Trophoblast cell (in vitro differentiated cells and primary cell): ENCODE measurements around the gene SBF2.

Source experiments
- DNase-seq, 2 donors: peaks; one replicate each; pipeline ENCODE4 v3.0.0-alpha.2; 2016
- H2AFZ ChIP-seq: 2 replicates; pipeline ENCODE4 v1.6.1; 2013; ENCODE audit warnings: low read length, moderate library complexity, mild to moderate bottlenecking; ENCODE audit not compliant: insufficient read depth, poor library complexity
- H2AK5ac ChIP-seq: 2 replicates; pipeline ENCODE4 v1.6.1; 2013; ENCODE audit warnings: mild to moderate bottlenecking, low read length
- H2BK120ac ChIP-seq: 2 replicates; pipeline ENCODE4 v1.6.1; 2013; ENCODE audit warnings: low read length, mild to moderate bottlenecking, moderate library complexity; ENCODE audit not compliant: insufficient read depth, poor library complexity
- H2BK12ac ChIP-seq: 2 replicates; pipeline ENCODE4 v1.6.1; 2013; ENCODE audit warnings: mild to moderate bottlenecking, low read length, moderate library complexity
- H2BK5ac ChIP-seq: 2 replicates; pipeline ENCODE4 v1.6.1; 2013; ENCODE audit warnings: low read length, low read depth, moderate library complexity, mild to moderate bottlenecking; ENCODE audit not compliant: poor library complexity
- H3K14ac ChIP-seq: 2 replicates; pipeline ENCODE4 v1.6.1; 2013; ENCODE audit warnings: mild to moderate bottlenecking, low read length
- H3K18ac ChIP-seq: 2 replicates; pipeline ENCODE4 v1.6.1; 2013; ENCODE audit warnings: mild to moderate bottlenecking, low read length
- H3K23ac ChIP-seq: 2 replicates; pipeline ENCODE4 v1.6.1; 2013; ENCODE audit warnings: low read length
- H3K27ac ChIP-seq: 2 replicates; pipeline ENCODE4 v1.5.1; 2013; ENCODE audit warnings: low read depth, mild to moderate bottlenecking, inconsistent platforms, low read length, moderate library complexity
- H3K27me3 ChIP-seq: 2 replicates; pipeline ENCODE4 v1.6.1; 2013; ENCODE audit warnings: inconsistent platforms, mild to moderate bottlenecking, low read length, moderate library complexity; ENCODE audit not compliant: insufficient read depth
- H3K36me3 ChIP-seq, 2 experiments: 1 replicate in 1 of 2; 2 replicates in 1 of 2; pipeline ENCODE4 v1.6.1; 2013; ENCODE audit warnings: low read length in 2 of 2, mild to moderate bottlenecking in 2 of 2, moderate library complexity in 1 of 2; ENCODE audit not compliant: insufficient read depth in 2 of 2, control insufficient read depth in 1 of 2
- H3K4ac ChIP-seq: 2 replicates; pipeline ENCODE4 v1.6.1; 2013; ENCODE audit warnings: low read depth, mild to moderate bottlenecking, low read length, moderate library complexity
- H3K4me1 ChIP-seq, 2 experiments: 1 replicate in 1 of 2; 2 replicates in 1 of 2; pipeline ENCODE4 v1.6.1; 2013; ENCODE audit warnings: low read length in 2 of 2, mild to moderate bottlenecking in 2 of 2, moderate library complexity in 1 of 2; ENCODE audit not compliant: insufficient read depth in 2 of 2, control insufficient read depth in 1 of 2
- H3K4me2 ChIP-seq: 2 replicates; pipeline ENCODE4 v1.6.1; 2013; ENCODE audit warnings: inconsistent platforms, mild to moderate bottlenecking, low read length, moderate library complexity
- H3K4me3 ChIP-seq: 2 replicates; pipeline ENCODE4 v1.5.1; 2013; ENCODE audit warnings: mild to moderate bottlenecking, low read depth, low read length, inconsistent platforms
- H3K79me1 ChIP-seq: one replicate; pipeline ENCODE4 v1.6.1; 2013; ENCODE audit warnings: low read length
- H3K79me2 ChIP-seq: 2 replicates; pipeline ENCODE4 v1.6.1; 2013; ENCODE audit warnings: low read length, mild to moderate bottlenecking; ENCODE audit not compliant: control insufficient read depth, insufficient read depth, poor library complexity
- H3K9ac ChIP-seq: 2 replicates; pipeline ENCODE4 v1.6.1; 2013; ENCODE audit warnings: mild to moderate bottlenecking, low read length
- H3K9me3 ChIP-seq: 2 replicates; pipeline ENCODE4 v1.6.1; 2013; ENCODE audit warnings: low read depth, mild to moderate bottlenecking, control low read depth, inconsistent platforms, low read length; ENCODE audit not compliant: insufficient read depth
- H4K12ac ChIP-seq: 2 replicates; pipeline ENCODE4 v1.6.1; 2013; ENCODE audit warnings: low read depth, mild to moderate bottlenecking, low read length, moderate library complexity
- H4K8ac ChIP-seq: 2 replicates; pipeline ENCODE4 v1.6.1; 2013; ENCODE audit warnings: low read depth, mild to moderate bottlenecking, low read length, moderate library complexity
- H4K91ac ChIP-seq: one replicate; pipeline ENCODE4 v1.6.1; 2013; ENCODE audit warnings: low read depth, mild to moderate bottlenecking, low read length, moderate library complexity
- WGBS: extraction: QIAGEN DNeasy Blood & Tissue Kit; methylation state at CpG from one replicate; pipeline ENCODE4 v1.1.7; 2013; ENCODE audit warnings: missing lambda C conversion rate; ENCODE audit not compliant: insufficient read length, insufficient coverage; ENCODE audit errors: extremely low coverage; 5-methylcytosine and 5-hydroxymethylcytosine counted together

The SBF2 gene

GRCh38 chr11:10272132-10272531 lies 21.9 kb downstream of the SBF2 start:
- Histone ChIP-seq H2AFZ (no peak overlapping the region), H3K9me3 (no peaks in the 10 kb centered on the region), H3K4me3 (no peak overlapping the region), H3K79me2 (no peaks in the 10 kb centered on the region), H2BK120ac (no peak overlapping the region), H4K12ac (no peak overlapping the region), H4K91ac (no peak overlapping the region), H3K79me1 (no peaks in the 10 kb centered on the region), H3K14ac (no peak overlapping the region), H3K27me3 (no peaks in the 10 kb centered on the region), H3K4me1 (no peaks in the 10 kb centered on the region), H3K4ac (no peak overlapping the region), H4K8ac (no peak overlapping the region), H3K36me3 (no peaks in the 10 kb centered on the region), H2BK12ac (no peak overlapping the region), H3K18ac (no peak overlapping the region), H3K27ac (no peak overlapping the region), H3K23ac (no peak overlapping the region), H3K4me2 (no peak overlapping the region), H2AK5ac (no peak overlapping the region), H2BK5ac (no peak overlapping the region), H3K9ac (no peak overlapping the region)
- WGBS = no CpG with 5 or more reads among the region's 11 CpGs
- DNase-seq = no peak

DNA sequence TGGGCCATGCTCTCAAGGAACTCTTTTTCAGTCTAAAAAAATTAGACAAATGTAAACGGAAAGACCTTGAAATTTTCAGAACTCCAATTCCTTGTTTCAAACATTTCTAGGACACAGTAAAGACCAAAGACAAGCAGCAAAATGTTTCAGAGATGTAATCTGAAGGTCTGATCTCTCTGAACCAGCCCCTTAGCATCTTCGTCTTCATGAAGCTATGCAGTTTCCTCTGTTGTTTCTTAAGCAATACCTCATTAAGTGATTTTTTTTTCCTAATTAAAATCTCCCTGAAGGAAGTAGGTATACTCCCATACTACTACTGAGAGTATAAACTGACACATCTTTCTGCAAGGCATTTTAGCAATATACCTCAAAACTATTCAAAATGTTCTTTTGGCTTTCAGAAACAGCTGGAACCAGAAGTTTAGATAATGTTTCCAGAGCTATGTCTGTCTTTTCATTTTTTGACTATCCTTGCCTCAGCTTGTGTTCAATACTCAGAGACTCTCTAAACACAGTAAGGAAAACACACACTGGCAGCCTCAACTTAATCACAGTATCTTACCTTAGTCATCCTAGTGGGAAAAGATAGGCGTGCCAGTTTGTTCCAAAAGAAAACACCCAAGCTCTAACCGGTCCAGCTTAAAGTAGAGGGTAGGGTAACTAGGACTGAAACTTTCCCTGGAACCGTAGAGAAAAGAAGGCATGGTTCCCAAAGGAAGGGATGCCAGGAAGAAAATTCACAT lies 25.1 kb downstream of the SBF2 start:
- Histone ChIP-seq H3K4me3 (no peak overlapping the region), H3K4me1 (no peaks in the 10 kb centered on the region), H4K91ac (no peak overlapping the region), H3K36me3 (no peaks in the 10 kb centered on the region), H2BK120ac (no peak overlapping the region), H2BK12ac (no peak overlapping the region), H3K18ac (no peak overlapping the region), H3K4me2 (no peak overlapping the region), H3K4ac (no peak overlapping the region), H2BK5ac (no peak overlapping the region), H3K79me1 (no peaks in the 10 kb centered on the region), H3K14ac (no peak overlapping the region), H3K9ac (no peak overlapping the region), H3K79me2 (no peaks in the 10 kb centered on the region), H3K27me3 (no peaks in the 10 kb centered on the region), H3K27ac (no peak overlapping the region), H3K9me3 (no peaks in the 10 kb centered on the region), H4K8ac (no peak overlapping the region), H4K12ac (no peak overlapping the region), H3K23ac (no peak overlapping the region), H2AK5ac (no peak overlapping the region), H2AFZ (no peak overlapping the region)
- no CpG with 5 or more reads among the region's 5 CpGs for WGBS
- DNase-seq = peak in 1 of 2 donors; percentile 37

DNA sequence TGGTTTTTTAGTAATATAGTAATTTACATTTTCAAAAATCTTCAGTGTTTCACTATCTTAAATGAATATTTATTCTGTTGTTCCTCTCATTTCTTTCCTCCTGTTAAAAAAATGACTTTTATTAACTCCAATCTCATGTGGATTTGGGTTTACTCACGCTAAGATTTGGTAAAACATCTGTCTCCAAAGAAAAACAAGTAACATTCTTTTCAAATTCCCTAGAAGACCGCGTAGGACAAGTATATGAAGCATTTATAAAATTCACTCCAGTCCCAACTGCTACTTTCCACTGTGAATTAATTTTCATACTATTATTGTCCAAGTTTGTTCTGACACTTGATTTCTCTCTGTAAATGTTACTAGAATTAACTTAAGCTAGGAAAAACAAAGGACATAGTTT lies 26.2 kb downstream of the SBF2 start:
- Histone ChIP-seq H3K36me3 (no peaks in the 10 kb centered on the region), H3K14ac (no peak overlapping the region), H2BK12ac (no peak overlapping the region), H4K91ac (no peak overlapping the region), H3K9me3 (no peaks in the 10 kb centered on the region), H2AFZ (no peak overlapping the region), H4K8ac (no peak overlapping the region), H3K4me1 (no peaks in the 10 kb centered on the region), H3K4me3 (no peak overlapping the region), H3K4ac (no peak overlapping the region), H2BK120ac (no peak overlapping the region), H3K27ac (no peak overlapping the region), H4K12ac (no peak overlapping the region), H2BK5ac (no peak overlapping the region), H3K79me2 (no peaks in the 10 kb centered on the region), H3K23ac (no peak overlapping the region), H3K9ac (no peak overlapping the region), H3K4me2 (no peak overlapping the region), H3K18ac (no peak overlapping the region), H2AK5ac (no peak overlapping the region), H3K79me1 (no peaks in the 10 kb centered on the region), H3K27me3 (no peaks in the 10 kb centered on the region)
- WGBS = no CpG with 5 or more reads among the region's 3 CpGs
- DNase-seq = no peak

GRCh38 chr11:10265936-10266335 lies 28.1 kb downstream of the SBF2 start:
- no peak overlapping the region for H2BK12ac ChIP-seq
- H2BK5ac ChIP-seq = no peak overlapping the region
- H3K79me2 ChIP-seq = no peaks in the 10 kb centered on the region
- H3K79me1 ChIP-seq = no peaks in the 10 kb centered on the region
- H3K4me1 ChIP-seq = no peaks in the 10 kb centered on the region
- no peak overlapping the region for H4K91ac ChIP-seq
- H4K12ac ChIP-seq = no peak overlapping the region
- no peaks in the 10 kb centered on the region for H3K27me3 ChIP-seq
- no peak overlapping the region for H2AK5ac ChIP-seq
- H3K9me3 ChIP-seq = no peaks in the 10 kb centered on the region
- no peak overlapping the region for H3K18ac ChIP-seq
- no peak overlapping the region for H3K23ac ChIP-seq
- H2BK120ac ChIP-seq = no peak overlapping the region
- no peak overlapping the region for H3K4ac ChIP-seq
- DNase-seq = peak; percentile 54 to 82
- no peak overlapping the region for H3K9ac ChIP-seq
- WGBS = no CpG with 5 or more reads among the region's 3 CpGs
- H3K4me2 ChIP-seq = no peak overlapping the region
- H3K36me3 ChIP-seq = no peaks in the 10 kb centered on the region
- H3K27ac ChIP-seq = no peak overlapping the region
- no peak overlapping the region for H3K4me3 ChIP-seq
- no peak overlapping the region for H3K14ac ChIP-seq
- H4K8ac ChIP-seq = no peak overlapping the region
- H2AFZ ChIP-seq = no peak overlapping the region
